ENCODE results near the gene CYP46A1. TPM values are rescaled to one million over a fixed set of nuclear protein-coding genes. Genes with fewer than 3 reads are reported as not detected.

The CYP46A1 gene
- total RNA-seq, 1 donor from 2014 or later: 2.9 TPM

- Mint-ChIP-seq H3K27ac (no peak overlapping the region), H3K4me1 (ENCODE audit: low read depth) (peaks cover 4% of the 10 kb centered on the region), H3K4me3 (ENCODE audit: low read depth) (no peak overlapping the region), H3K36me3 (ENCODE audit: insufficient read depth) (no peaks in the 10 kb centered on the region), H3K27me3 (peaks cover 24% of the 10 kb centered on the region), H3K9me3 (ENCODE audit: low read depth) (peaks cover under 1% of the 10 kb centered on the region)
- DNase-seq (ENCODE audit: low spot score, unreplicated experiment): no peak
- no peak for TF ChIP-seq CTCF (IDR thresholded peaks at IDR 0.05; ENCODE audit: unreplicated experiment)
These were observed 10.6 kb upstream of the CYP46A1 start for GRCh38 chr14:99673305-99674063.

GRCh38 chr14:99674064-99674650 lies 9.9 kb upstream of the CYP46A1 start:
- peaks cover 26% of the 10 kb centered on the region for H3K27me3 Mint-ChIP-seq
- no peaks in the 10 kb centered on the region for H3K36me3 Mint-ChIP-seq (ENCODE audit: insufficient read depth)
- peaks cover 3% of the 10 kb centered on the region for H3K9me3 Mint-ChIP-seq (ENCODE audit: low read depth)
- TF ChIP-seq CTCF (IDR thresholded peaks at IDR 0.05; ENCODE audit: unreplicated experiment): no peak
- H3K4me3 Mint-ChIP-seq (ENCODE audit: low read depth): no peak overlapping the region
- peaks cover 4% of the 10 kb centered on the region for H3K4me1 Mint-ChIP-seq (ENCODE audit: low read depth)
- no peak overlapping the region for H3K27ac Mint-ChIP-seq
- no peak for DNase-seq (ENCODE audit: low spot score, unreplicated experiment)

- peaks cover 4% of the 10 kb centered on the region for H3K4me1 Mint-ChIP-seq (ENCODE audit: low read depth)
- H3K4me3 Mint-ChIP-seq (ENCODE audit: low read depth): no peak overlapping the region
- H3K9me3 Mint-ChIP-seq (ENCODE audit: low read depth): peaks cover 3% of the 10 kb centered on the region
- no peak for DNase-seq (ENCODE audit: low spot score, unreplicated experiment)
- H3K36me3 Mint-ChIP-seq (ENCODE audit: insufficient read depth): no peaks in the 10 kb centered on the region
- peaks cover 25% of the 10 kb centered on the region for H3K27me3 Mint-ChIP-seq
- TF ChIP-seq CTCF (IDR thresholded peaks at IDR 0.05; ENCODE audit: unreplicated experiment): no peak
- no peak overlapping the region for H3K27ac Mint-ChIP-seq
These were observed 9.2 kb upstream of the CYP46A1 start for GRCh38 chr14:99674776-99675381.

- DNase-seq (ENCODE audit: low spot score, unreplicated experiment): no peak
- peaks cover 4% of the 10 kb centered on the region for H3K4me1 Mint-ChIP-seq (ENCODE audit: low read depth)
- H3K9me3 Mint-ChIP-seq (ENCODE audit: low read depth): peaks cover 3% of the 10 kb centered on the region
- H3K27ac Mint-ChIP-seq: no peak overlapping the region
- peaks cover 24% of the 10 kb centered on the region for H3K27me3 Mint-ChIP-seq
- no peak overlapping the region for H3K4me3 Mint-ChIP-seq (ENCODE audit: low read depth)
- TF ChIP-seq CTCF (IDR thresholded peaks at IDR 0.05; ENCODE audit: unreplicated experiment): no peak
- no peaks in the 10 kb centered on the region for H3K36me3 Mint-ChIP-seq (ENCODE audit: insufficient read depth)
These were observed 8.7 kb upstream of the CYP46A1 start for GRCh38 chr14:99675382-99675835.

GRCh38 chr14:99675951-99676350 lies 8.1 kb upstream of the CYP46A1 start:
- DNase-seq (ENCODE audit: low spot score, unreplicated experiment): no peak

More at GRCh38 chr14:99675951-99676350, 8.1 kb upstream of the CYP46A1 start:
- no peak for TF ChIP-seq CTCF (IDR thresholded peaks at IDR 0.05; ENCODE audit: unreplicated experiment)
- Mint-ChIP-seq H3K9me3 (ENCODE audit: low read depth) (peaks cover 3% of the 10 kb centered on the region), H3K36me3 (ENCODE audit: insufficient read depth) (no peaks in the 10 kb centered on the region), H3K4me3 (ENCODE audit: low read depth) (no peak overlapping the region), H3K27ac (no peak overlapping the region), H3K27me3 (peaks cover 18% of the 10 kb centered on the region), H3K4me1 (ENCODE audit: low read depth) (peaks cover 4% of the 10 kb centered on the region)
